DMS53 treated with DMSO at 0.1 percent for 48 hours (cell line): ENCODE results near the gene PTPRK.

Source experiments
- DNase-seq: peaks from one replicate; lab custom pipeline; 2025; ENCODE audit not compliant: unreplicated experiment; lab: John Stamatoyannopoulos, UW

PTPRK gene

GRCh38 chr6:127976111-127976510 lies 544.3 kb downstream of the PTPRK start:
- DNase-seq = no peak

- DNase-seq = no peak
Observed at GRCh38 chr6:127972815-127973214, 547.6 kb downstream of the PTPRK start.

- DNase-seq = no peak
Observed at GRCh38 chr6:127971945-127972391, 548.4 kb downstream of the PTPRK start.

GRCh38 chr6:127971386-127971785 lies 549.0 kb downstream of the PTPRK start:
- DNase-seq = no peak

- no peak for DNase-seq
Observed at GRCh38 chr6:127969701-127970100, 550.7 kb downstream of the PTPRK start.

GRCh38 chr6:127968394-127968793 lies 552.0 kb downstream of the PTPRK start:
- DNase-seq = no peak

- DNase-seq = no peak
Observed at GRCh38 chr6:127967708-127968107, 552.7 kb downstream of the PTPRK start.

GRCh38 chr6:127966616-127967015 lies 553.8 kb downstream of the PTPRK start:
- no peak for DNase-seq

GRCh38 chr6:127963495-127963894 lies 556.9 kb downstream of the PTPRK start:
- DNase-seq = no peak

- DNase-seq = no peak
Observed at GRCh38 chr6:127959869-127960268, 560.5 kb downstream of the PTPRK start.

- no peak for DNase-seq
Observed at GRCh38 chr6:127956956-127957355, 563.4 kb downstream of the PTPRK start.

- no peak for DNase-seq
Observed at GRCh38 chr6:127956260-127956888, 564.0 kb downstream of the PTPRK start.

- DNase-seq = no peak
Observed at GRCh38 chr6:127954082-127954481, 566.3 kb downstream of the PTPRK start.

- DNase-seq = no peak
Observed at GRCh38 chr6:127952831-127953230, 567.6 kb downstream of the PTPRK start.

GRCh38 chr6:127952176-127952575 lies 568.2 kb downstream of the PTPRK start:
- DNase-seq = no peak

GRCh38 chr6:127951172-127951917 lies 569.1 kb downstream of the PTPRK start:
- no peak for DNase-seq

GRCh38 chr6:127950566-127951145 lies 569.7 kb downstream of the PTPRK start:
- DNase-seq = no peak

GRCh38 chr6:127949251-127949650 lies 571.1 kb downstream of the PTPRK start:
- DNase-seq = no peak

GRCh38 chr6:127946388-127946787 lies 574.0 kb downstream of the PTPRK start:
- no peak for DNase-seq

- no peak for DNase-seq
Observed at GRCh38 chr6:127945434-127946097, 574.8 kb downstream of the PTPRK start.

- no peak for DNase-seq
Observed at GRCh38 chr6:127941228-127941627, 579.2 kb downstream of the PTPRK start.
